ENCODE results near the gene ASCC3.

- no peak for TF ChIP-seq POLR2A (IDR thresholded peaks at IDR 0.05)
- no peak for TF ChIP-seq CTCF (IDR thresholded peaks at IDR 0.05)
Observed at GRCh38 chr6:100491952-100492670, 389.0 kb downstream of the ASCC3 start.

All from testis (tissue), 2 donors.